GM18499 (cell line): Measurements from ENCODE around the gene TPM2.

Experiments used
- ATAC-seq: cut with Tn5 transposase; IDR thresholded peaks from one replicate; pipeline ENCODE4 v1.9.1; 2021; ENCODE audit warnings: moderate number of reproducible peaks; ENCODE audit not compliant: insufficient read depth, unreplicated experiment

Gene TPM2

DNA sequence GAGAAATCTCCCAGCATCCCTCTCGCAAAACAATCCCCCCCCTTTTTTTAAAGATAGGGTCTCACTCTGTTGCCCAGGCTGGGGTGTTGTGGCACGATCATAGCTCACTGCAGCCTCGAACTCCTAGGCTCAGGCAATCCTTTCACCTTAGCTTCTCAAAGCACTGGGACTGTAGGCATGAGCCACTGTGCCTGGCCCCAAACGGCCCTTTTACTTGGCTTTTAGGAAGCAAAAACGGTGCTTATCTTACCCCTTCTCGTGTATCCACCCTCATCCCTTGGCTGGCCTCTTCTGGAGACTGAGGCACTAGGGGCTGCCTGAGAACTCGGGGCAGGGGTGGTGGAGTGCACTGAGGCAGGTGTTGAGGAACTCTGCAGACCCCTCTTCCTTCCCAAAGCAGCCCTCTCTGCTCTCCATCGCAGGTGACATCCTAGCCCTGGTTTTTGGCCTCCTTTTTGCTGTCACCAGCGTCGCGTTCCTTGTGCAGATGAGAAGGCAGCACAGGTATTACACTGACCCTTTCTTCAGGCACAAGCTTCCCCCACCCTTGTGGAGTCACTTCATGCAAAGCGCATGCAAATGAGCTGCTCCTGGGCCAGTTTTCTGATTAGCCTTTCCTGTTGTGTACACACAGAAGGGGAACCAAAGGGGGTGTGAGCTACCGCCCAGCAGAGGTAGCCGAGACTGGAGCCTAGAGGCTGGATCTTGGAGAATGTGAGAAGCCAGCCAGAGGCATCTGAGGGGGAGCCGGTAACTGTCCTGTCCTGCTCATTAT is 9.2 kb downstream of the TPM2 start:
- ATAC-seq, result no peak

DNA sequence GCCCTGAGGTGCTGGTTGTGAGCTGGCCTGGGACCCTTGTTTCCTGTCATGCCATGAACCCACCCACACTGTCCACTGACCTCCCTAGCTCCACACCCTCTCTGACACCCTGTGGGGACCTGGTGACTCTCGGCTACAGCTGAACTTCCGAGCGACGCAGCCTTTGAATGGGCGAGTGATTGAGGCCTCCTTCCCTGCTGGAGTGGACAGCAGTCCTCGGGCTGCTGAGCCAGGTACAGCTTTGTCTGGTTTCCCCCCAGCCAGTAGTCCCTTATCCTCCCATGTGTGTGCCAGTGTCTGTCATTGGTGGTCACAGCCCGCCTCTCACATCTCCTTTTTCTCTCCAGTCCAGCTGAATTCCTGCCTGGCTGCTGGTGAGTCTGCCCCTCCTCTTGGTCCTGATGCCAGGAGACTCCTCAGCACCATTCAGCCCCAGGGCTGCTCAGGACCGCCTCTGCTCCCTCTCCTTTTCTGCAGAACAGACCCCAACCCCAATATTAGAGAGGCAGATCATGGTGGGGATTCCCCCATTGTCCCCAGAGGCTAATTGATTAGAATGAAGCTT is 9.9 kb downstream of the TPM2 start:
- no peak for ATAC-seq

GRCh38 chr9:35679091-35679490 is 10.6 kb downstream of the TPM2 start:
- ATAC-seq, result no peak

DNA sequence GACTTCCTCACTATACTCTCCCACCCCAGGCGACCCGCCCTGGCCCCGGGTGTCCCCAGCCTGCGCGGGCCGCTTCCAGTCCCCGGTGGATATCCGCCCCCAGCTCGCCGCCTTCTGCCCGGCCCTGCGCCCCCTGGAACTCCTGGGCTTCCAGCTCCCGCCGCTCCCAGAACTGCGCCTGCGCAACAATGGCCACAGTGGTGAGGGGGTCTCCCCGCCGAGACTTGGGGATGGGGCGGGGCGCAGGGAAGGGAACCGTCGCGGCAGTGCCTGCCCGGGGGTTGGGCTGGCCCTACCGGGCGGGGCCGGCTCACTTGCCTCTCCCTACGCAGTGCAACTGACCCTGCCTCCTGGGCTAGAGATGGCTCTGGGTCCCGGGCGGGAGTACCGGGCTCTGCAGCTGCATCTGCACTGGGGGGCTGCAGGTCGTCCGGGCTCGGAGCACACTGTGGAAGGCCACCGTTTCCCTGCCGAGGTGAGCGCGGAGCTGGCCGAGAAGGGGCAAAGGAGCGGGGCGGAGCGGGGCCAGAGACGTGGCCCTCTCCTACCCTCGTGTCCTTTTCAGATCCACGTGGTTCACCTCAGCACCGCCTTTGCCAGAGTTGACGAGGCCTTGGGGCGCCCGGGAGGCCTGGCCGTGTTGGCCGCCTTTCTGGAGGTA is 13.9 kb downstream of the TPM2 start:
- ATAC-seq, result no peak

- ATAC-seq, result no peak
Observed at GRCh38 chr9:35675204-35675603, 14.5 kb downstream of the TPM2 start.

DNA sequence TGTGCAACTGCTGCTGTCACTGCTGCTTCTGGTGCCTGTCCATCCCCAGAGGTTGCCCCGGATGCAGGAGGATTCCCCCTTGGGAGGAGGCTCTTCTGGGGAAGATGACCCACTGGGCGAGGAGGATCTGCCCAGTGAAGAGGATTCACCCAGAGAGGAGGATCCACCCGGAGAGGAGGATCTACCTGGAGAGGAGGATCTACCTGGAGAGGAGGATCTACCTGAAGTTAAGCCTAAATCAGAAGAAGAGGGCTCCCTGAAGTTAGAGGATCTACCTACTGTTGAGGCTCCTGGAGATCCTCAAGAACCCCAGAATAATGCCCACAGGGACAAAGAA is 15.7 kb downstream of the TPM2 start:
- ATAC-seq, result no peak

DNA sequence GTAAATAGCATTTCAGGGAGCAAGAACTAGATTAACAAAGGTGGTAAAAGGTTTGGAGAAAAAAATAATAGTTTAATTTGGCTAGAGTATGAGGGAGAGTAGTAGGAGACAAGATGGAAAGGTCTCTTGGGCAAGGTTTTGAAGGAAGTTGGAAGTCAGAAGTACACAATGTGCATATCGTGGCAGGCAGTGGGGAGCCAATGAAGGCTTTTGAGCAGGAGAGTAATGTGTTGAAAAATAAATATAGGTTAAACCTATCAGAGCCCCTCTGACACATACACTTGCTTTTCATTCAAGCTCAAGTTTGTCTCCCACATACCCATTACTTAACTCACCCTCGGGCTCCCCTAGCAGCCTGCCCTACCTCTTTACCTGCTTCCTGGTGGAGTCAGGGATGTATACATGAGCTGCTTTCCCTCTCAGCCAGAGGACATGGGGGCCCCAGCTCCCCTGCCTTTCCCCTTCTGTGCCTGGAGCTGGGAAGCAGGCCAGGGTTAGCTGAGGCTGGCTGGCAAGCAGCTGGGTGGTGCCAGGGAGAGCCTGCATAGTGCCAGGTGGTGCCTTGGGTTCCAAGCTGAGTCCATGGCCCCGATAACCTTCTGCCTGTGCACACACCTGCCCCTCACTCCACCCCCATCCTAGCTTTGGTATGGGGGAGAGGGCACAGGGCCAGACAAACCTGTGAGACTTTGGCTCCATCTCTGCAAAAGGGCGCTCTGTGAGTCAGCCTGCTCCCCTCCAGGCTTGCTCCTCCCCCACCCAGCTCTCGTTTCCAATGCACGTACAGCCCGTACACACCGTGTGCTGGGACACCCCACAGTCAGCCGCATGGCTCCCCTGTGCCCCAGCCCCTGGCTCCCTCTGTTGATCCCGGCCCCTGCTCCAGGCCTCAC is 16.3 kb downstream of the TPM2 start, which contains the start of gene CA9:
TSS of gene CA9 (plus strand) at position 797 of the 893 bp plus-strand sequence. CDS start at position 829, 32 bp downstream.
- no peak for ATAC-seq

- ATAC-seq, result no peak
Observed at GRCh38 chr9:35669331-35670145, 20.2 kb downstream of the TPM2 start.

- ATAC-seq, result no peak
Observed at GRCh38 chr9:35667939-35668338, 21.8 kb downstream of the TPM2 start.

DNA sequence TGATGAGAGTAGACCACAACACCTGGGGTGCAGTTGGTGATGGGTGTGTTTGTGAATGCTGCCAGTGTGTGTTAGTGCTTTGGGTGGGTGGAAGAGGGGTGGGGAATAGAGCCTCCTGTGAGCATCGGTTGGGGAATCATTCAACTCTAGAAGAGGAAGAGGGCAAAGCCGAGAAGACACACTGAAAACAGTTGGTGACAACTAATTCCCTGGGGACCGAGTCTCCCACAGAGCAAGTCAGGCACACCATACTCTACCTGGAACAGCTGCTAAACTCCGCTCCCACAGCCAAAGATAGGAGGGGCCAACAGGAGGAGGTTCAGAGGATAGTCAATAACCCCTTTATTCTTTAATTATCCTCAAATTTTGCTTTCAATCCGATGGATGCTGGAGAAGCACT is 23.2 kb downstream of the TPM2 start:
- ATAC-seq, result no peak

DNA sequence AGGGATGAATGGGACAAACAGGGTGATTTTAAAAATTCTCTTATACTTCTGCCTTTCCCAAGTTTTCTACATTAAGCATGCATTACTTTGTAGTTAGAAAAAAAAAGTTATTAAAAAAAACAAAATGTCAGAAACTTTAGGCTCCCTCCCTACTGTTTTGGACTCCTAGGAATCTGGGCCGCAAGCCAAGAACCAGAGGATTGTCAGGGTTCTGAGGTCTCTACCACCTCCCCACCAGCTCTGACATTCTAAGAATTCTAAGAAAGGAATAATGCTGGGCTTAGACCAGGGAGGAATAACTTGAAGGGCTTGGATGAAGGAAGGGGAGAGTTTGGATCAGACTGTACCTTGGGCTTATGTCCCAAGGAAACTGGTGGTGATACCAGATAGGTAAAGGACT is 23.7 kb downstream of the TPM2 start:
- ATAC-seq, result no peak

DNA sequence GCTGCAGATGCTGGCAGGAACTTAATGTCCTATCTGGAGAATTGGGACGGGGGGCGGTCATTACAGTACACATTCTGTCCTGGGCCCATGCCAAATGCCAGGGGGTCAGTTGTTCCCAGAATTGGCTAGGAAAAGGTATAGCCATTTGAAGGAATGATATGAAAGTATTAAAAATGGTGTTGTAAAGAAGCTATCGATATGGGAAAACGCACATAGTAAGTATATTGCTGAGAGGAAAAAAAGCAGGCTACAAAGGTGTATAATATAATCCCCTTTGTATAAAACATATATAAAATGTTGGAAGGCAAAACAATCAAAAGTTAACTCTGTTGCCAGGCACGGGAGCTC is 24.3 kb downstream of the TPM2 start:
- ATAC-seq, result no peak

- no peak for ATAC-seq
Observed at GRCh38 chr9:35664531-35665470, 24.9 kb downstream of the TPM2 start, which contains the start of gene ARHGEF39. Gene ARHGEF39, minus strand, starts transcription at chr9:35665195. Its CDS starts 26 bp downstream, at chr9:35665169.

DNA sequence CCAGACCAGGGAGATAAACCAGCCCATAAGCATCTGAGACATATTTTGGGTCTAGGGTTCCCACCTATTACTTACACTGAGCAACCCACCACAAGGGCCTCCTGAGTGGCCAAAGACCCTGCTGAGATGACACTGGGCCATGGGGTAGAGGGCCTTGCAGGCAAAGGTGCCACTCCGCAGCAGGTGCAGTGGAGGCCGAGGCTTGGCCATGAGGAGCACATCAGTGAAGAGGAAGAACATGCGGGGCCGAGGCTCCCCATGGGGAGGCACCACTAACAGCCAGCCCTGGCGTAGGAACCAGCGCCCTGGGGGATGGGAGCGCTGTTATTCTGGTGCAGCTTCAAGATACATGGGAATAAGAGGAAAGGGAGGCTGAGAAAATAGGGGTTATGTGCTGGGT is 27.3 kb downstream of the TPM2 start:
- no peak for ATAC-seq

- no peak for ATAC-seq
Observed at GRCh38 chr9:35661756-35662350, 27.9 kb downstream of the TPM2 start.

GRCh38 chr9:35660966-35661415 is 28.7 kb downstream of the TPM2 start:
- no peak for ATAC-seq

DNA sequence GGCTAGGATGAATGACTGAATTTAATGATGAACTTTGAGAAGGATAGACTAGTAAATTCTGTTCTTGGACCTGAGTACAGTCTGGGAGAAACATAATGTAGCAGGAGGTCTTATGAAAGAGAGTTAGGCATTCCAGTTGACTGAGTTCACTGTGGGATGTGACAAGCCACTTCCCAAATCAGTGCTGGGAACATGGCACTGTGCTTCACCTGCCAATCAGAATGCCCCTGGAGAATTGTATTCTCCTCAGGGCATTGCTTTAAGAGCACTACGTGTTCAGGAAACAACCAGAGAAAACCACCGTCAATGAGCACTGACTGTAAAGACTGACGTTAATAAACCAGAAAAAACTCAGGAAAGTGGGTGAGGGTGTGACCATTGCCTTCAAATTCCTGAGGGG is 30.4 kb downstream of the TPM2 start:
- no peak for ATAC-seq

DNA sequence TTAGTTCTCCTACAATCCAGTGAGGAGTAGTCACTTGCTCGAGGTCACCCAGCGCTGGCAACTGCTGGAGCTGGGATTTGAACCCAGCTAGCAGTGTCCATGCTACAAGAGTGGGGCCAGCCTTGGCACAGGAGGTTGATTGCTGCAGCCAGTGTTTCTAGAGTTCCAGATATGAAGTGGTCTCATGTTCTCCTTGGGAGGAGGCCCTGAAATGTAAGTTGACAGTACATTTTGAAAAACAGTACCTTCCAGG is 30.8 kb downstream of the TPM2 start:
- ATAC-seq, result no peak
